ENCODE measurements around the gene CYTH1.

The CYTH1 gene

GRCh38 chr17:78647032-78647431 lies 135.0 kb downstream of the CYTH1 start:
- no peak for DNase-seq (ENCODE audit: low spot score)

- DNase-seq (ENCODE audit: low spot score): no peak
Measured at GRCh38 chr17:78645421-78646295, 136.4 kb downstream of the CYTH1 start.

DNA sequence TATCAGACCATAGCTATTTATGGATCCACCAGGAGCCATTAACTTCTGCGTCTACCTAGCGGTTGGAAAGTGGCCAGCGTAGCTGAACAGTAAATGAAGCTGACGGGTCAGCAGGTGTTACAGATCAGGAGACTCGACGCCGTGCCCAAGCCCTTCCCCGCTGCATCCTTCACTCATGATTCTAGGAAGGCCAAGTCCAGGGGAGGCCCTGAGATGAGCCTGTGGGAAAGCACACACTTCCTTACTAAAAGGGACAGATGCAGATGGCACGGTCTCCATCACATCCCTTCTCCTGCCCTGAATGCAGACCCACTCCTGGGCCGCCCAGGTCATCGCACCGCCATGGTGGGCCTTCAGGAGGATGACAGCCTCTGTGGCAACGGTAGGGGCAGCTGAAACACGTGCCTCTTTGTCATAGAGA lies 137.1 kb downstream of the CYTH1 start:
- no peak for DNase-seq (ENCODE audit: low spot score)

DNA sequence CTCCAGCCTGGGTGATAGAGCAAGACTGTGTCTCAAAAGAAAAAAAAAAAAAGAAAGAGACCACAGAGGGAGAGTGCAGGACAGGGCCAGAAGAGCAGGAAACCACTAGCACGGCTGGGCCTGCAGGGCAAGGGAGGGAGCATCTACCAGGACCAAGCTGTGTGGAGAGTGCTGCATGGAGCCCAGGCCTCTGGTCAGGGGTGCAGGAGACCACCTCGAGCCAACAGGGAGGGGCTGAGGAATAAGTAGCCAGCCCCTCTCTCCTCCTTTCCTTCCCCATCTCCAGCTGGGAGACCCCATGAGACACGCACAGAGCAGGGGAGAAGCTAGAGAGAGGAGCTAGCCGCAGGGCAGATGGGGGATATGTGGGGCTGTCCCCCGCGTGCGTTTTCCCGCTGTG lies 137.8 kb downstream of the CYTH1 start:
- DNase-seq (ENCODE audit: low spot score): no peak

DNA sequence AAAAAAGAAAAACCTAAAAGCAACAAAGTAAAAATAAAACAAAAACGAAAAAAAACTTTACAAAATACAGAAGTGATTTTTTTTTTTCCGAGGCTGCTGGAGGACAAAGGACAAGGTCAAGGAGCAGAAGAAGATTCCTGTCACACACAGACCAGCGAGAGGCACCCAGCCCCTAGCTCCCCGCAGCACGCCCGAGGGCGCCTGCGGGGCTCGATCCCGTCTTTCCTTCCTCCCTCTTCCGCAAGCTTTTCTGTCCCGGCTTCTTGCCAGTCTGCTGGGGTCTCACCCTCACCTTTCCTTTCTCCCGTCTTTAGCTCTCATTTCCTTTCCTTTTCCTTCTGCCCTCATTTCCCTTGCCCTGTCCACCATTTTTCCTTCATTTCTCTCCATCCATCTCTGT lies 138.7 kb downstream of the CYTH1 start:
- no peak for DNase-seq (ENCODE audit: low spot score)

DNA sequence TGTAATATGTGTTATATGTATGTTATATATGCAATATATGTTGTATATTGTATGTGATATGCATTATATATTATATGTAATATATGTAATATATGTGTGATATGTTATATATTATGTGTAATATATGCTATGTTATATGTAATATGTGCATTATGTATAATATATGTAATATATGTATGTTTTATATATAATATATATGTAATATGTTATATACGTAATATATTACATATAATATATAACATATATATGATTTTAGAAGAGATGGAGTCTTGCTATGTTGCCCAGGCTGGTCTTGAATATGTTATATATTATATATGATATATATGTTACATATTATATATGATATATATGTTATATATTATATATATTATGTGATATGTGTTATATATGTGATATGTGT lies 139.4 kb downstream of the CYTH1 start:
- no peak for DNase-seq (ENCODE audit: low spot score)

DNA sequence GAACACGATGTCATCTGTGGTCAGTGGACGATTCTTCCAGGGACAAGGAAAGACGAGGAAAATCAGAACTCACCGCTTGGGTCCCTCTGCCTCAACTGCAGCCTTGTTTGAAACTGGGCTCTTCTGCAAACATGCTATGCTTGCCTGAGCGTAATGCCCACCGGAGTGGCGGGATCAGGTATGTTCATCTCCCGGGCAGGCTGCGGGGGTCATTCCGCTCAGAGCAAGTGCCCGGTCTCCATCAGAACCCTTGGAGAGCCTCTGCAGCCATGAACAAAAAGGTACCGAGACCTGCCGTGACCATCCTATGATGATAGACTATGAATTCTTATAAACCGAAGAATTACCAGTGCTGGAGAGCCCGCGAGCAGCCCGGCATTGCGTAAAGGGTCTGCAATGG lies 140.4 kb downstream of the CYTH1 start:
- no peak for DNase-seq (ENCODE audit: low spot score)

DNA sequence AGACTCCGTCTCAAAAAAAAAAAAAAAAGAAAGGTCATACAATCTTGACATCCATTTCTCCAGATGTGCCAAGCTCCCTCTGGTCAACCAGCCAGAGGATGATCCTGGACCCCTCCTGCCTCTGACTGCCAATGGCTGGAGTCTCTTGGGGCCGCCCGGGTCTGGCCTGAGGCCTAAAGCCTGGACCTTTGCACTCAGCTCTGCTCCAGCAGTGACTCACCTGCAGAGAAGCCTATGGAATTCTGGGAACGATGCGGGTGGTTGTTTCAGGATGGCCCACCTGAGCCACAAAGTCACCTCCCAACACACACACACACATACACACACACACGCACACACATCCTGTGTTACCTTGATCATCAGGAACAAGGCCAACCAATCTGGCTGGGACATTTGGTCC lies 140.8 kb downstream of the CYTH1 start:
- no peak for DNase-seq (ENCODE audit: low spot score)

DNA sequence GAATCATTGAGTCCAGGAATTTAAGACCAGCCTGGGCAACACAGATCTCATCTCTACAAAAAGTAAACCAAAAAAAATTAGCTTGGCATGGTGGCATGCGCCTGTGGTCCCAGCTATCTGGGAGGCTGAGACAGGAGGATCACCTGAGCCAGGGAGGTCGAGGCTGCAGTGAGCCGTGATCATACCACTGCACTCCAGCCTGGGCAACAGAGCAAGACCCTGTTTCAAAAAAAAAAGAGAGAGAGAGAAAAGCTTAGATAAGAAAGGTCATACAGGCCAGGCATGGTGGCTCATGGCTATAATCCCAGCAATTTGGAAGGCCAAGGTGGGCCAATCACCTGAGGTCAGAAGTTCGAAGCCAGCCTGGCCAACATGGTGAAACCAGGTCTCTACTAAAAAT lies 141.4 kb downstream of the CYTH1 start:
- no peak for DNase-seq (ENCODE audit: low spot score)

GRCh38 chr17:78637643-78638420 lies 144.2 kb downstream of the CYTH1 start:
- DNase-seq (ENCODE audit: low spot score): no peak

- no peak for DNase-seq (ENCODE audit: low spot score)
Measured at GRCh38 chr17:78637146-78637545, 144.9 kb downstream of the CYTH1 start.

GRCh38 chr17:78634154-78634553 lies 147.9 kb downstream of the CYTH1 start:
- DNase-seq (ENCODE audit: low spot score): no peak

GRCh38 chr17:78629436-78629995 lies 152.6 kb downstream of the CYTH1 start:
- DNase-seq (ENCODE audit: low spot score): no peak

- DNase-seq (ENCODE audit: low spot score): no peak
Measured at GRCh38 chr17:78628547-78629435, 153.3 kb downstream of the CYTH1 start.

GRCh38 chr17:78624324-78625151 lies 157.5 kb downstream of the CYTH1 start:
- no peak for DNase-seq (ENCODE audit: low spot score)

Data from left forelimb (tissue), 1 donor.